ENCODE measurements around the gene POU6F1. TPM values are rescaled to one million over a fixed set of nuclear protein-coding genes. Genes with fewer than 3 reads are reported as not detected.

The POU6F1 gene
- total and polyA plus RNA-seq, 2 of the 8 experiments (the other 6 are each of a cell fraction or from before 2014, with no cell fraction given), result 5.6 to 8.7 TPM

DNA sequence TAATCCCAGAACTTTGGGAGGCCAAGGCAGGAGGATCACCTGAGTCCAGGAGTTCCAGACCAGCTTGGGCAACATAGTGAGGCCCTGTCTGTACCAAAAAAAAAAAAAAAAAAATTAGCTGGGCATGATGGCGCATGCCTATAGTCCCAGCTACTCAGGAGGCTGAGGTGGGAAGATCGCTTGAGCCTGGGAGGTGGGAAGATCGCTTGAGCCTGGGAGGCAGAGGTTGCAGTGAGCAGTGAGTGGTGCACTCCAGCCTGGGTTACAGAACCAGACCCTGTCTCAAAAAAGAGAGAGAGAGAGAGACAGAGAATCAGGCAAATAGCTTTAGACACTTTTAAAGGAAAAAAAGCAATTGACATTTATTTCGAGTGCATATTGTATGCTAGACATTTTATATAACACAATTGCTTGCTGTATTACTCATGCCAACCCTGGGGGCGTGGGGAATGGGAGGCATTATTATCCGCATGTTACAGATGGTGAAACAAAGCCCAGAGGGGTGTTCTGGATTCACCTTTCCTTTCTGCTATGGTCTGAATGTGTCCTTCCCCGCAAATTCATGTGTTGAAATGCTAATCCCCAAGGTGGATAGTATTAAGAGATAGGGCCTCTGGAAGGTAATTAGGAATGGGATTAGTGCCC lies 9.7 kb downstream of the POU6F1 start (continued):
- TF ChIP-seq JUN (IDR thresholded peaks at IDR 0.05; ENCODE audit: low read depth, low read length), result no peak
- no peak for TF ChIP-seq KDM4A (IDR thresholded peaks at IDR 0.05; ENCODE audit: low read depth, low read length, severe bottlenecking)
- no peak for TF ChIP-seq CBX5 (IDR thresholded peaks at IDR 0.05; ENCODE audit: low read depth, low read length)
- TF ChIP-seq RBBP5 (IDR thresholded peaks at IDR 0.05; ENCODE audit: borderline replicate concordance, low read depth, low read length), result no peak

Measured in H1 (cell line).